ENCODE results near the gene PCGF2.

PCGF2 gene

GRCh38 chr17:38702166-38702915 is 45.8 kb downstream of the PCGF2 start:
- DNase-seq, result peak; percentile 74

DNA sequence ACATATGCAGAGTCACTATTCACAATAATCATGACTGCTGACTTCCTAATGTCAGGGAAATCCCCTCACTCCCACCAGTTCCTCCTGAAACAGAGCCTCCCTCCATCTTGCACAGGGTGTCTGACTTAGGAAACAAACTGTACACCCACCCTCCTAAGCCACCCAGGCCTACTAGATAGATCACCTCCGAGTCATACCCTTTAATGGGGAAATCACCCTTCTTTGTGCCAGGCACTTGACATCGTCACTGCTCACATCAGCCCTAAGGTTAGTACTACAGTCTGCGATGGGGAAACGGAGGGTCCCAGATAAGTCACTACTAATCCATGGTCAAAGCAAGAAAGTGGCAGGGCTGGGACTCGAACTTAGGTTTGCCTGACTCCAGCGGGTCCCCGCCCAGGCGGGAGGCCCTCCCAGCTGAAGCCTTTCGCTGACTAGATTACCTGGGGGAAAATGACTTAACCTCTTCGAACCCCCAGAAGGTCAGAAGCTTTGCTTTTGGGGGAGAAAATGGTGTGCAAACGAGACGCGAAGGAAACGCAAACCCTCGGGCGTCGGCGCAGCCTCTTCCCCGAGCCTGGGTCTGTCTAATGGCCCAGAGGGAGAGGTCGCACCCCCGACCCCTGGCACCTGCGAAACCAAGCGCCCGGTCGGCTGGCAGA is 46.5 kb downstream of the PCGF2 start:
- DNase-seq, result no peak

DNA sequence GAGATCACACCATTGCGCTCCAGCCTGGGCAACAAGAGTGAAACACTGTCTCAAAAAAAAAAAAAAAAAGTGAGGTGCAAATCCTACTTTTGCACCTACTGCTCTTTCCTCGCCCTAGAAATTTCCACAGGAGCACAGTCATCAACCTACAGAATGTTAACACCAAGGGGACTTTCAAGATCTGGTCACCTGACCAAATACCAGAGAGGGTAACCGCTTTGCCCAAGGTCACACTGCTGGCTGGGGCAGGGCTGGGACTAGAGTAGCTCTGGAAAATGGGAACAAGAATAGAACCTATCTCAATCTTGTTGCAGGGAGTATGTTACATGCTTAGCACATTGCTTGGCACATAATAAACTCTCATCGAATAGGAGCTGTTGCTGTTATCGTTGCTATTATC is 49.4 kb downstream of the PCGF2 start:
- no peak for DNase-seq

DNA sequence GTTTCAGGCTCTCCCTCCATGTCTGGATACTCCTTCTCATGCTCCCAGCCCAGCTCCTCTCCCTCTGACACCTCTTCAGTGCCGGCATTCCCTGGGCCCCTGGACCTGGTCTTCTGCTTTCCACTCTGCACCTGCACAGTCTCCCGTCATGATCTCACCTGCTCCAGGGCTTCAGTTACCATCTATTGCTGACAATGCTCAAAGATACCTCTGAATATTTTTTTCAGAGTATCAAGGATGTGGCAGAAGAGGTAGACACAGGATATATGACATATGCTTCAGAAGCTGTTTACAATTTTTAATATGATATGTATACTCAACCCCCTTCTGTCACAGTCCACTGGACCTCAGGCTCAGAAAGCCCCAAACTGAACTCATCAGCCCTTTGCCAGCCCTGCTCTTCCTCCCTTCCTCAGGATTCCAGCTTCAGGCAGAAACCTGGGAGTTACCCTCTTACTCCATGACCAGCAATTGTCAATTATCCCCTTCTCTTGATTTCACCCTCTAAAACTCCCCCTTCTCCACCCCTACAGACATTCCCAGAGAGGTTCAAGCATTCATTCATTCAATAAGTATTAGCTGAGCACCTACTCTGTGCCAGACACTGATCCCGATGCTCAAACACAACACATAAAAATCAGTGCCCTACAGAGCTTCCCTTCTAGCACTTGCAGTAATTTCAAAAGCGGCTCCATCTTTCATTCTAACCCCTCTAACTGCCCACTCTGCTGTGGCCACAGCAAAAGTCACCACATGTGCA is 50.9 kb downstream of the PCGF2 start:
- DNase-seq, result no peak

DNA sequence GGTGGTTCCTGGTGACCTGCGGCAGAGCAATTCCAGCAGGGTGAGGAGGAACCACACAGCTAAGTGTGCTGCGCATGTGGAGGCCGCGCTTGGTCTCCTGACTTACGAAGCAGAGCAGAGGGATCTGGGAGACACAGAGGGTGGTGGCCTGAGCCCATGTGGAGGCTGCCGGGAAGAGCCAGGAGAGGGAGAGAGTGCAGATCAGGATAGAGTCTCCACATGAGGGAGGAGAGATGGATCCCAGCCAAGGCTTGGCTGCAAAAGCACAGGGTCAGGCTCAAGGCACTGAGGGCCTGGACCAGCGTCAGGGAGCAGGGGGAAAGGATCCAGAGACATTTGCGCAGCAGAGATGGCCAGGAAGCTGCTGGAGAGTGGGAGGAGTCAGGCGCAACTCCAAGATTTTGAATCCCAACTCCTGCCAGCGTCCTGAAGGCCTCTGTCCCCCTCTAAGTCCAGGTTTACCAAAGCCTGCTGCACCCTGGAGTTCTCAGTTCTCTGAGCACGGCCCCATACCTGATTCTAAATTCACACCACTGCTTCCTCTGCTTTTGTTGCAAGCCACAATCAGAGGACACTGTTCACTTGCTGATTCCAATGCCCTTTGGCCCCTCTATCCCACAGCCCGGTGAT is 54.3 kb downstream of the PCGF2 start:
- no peak for DNase-seq

GRCh38 chr17:38691154-38691553 is 57.0 kb downstream of the PCGF2 start:
- no peak for DNase-seq

GRCh38 chr17:38690386-38690785 is 57.8 kb downstream of the PCGF2 start:
- no peak for DNase-seq

DNA sequence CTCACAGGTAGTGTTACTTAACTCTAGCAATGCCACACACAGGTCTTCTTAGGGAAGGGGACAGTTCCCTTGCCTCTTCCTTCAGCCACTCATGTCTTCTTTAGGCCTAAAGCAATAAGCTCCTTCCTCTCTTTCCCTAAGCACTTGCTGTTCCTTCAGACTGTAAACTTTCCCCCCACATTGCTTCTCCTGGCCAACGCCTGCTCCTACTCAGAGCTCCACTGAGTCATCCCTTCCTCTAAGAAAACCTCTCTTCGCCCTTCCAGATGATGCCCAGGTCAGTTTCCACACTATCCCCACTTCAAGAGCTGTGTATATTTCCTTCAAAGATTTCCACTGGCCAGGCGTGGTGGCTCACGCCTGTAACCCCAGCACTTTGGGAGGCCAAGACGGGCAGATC is 60.9 kb downstream of the PCGF2 start:
- no peak for DNase-seq

- no peak for DNase-seq
These were observed 62.6 kb downstream of the PCGF2 start for GRCh38 chr17:38685491-38685890.

All from NCI-H1048 (cell line).